ENCODE results near the gene GDA. TPM values are rescaled to one million over a fixed set of nuclear protein-coding genes. Genes with fewer than 3 reads are reported as not detected.

The GDA gene
- total and polyA plus RNA-seq, 9 of the 15 experiments (the other 6 are each of a cell fraction or from before 2014, with no cell fraction given): 4.5 to 18.0 (median 12.7) TPM

GRCh38 chr9:72173080-72173479 lies 23.8 kb downstream of the GDA start:
- H3K79me2 ChIP-seq (ENCODE audit: control insufficient read depth, insufficient read depth, low read length): no peaks in the 10 kb centered on the region
- BruUV-seq (replicated peaks): no TSS peak
- intact Hi-C loops (cut with micrococcal nuclease) (no loop called here), in situ Hi-C loops (cut with MboI) (no loop called here)
- no peaks in the 10 kb centered on the region; the same call in 1 of the 2 replicates for H3K9me3 ChIP-seq (replicated peaks; ENCODE audit: control insufficient read depth, insufficient read depth, low read depth, low read length)
- no peaks in the 10 kb centered on the region for H3K4me1 ChIP-seq (replicated peaks in 1 of 2; ENCODE audit: control insufficient read depth in 2 of 2, insufficient read depth in 2 of 2, low read length in 2 of 2)
- no peak for DNase-seq (ENCODE audit: extremely low read depth in 1 of 4, low spot score in 3 of 4)
- no peak overlapping the region for H3K27ac ChIP-seq (ENCODE audit: extremely low read depth, low read depth, low read length)
- no peak for FAIRE-seq
- no peak for ATAC-seq
- POLR2A ChIA-PET: interaction anchor here (0.6 kb wide), 1 partner anchor 282 kb away, joined by 3 read pairs; no protein-coding TSS in a partner anchor
- 86% methylated on average over 2 of the region's 4 CpGs for WGBS (ENCODE audit: insufficient coverage, low coverage, missing lambda C conversion rate)
- no peak overlapping the region for H2AFZ ChIP-seq (ENCODE audit: low read depth, low read length)
- H4K20me1 ChIP-seq (replicated peaks; ENCODE audit: control insufficient read depth, insufficient read depth, low read length): no peaks in the 10 kb centered on the region
- no peak overlapping the region for H3K9ac ChIP-seq (ENCODE audit: insufficient read depth in 1 of 2, low read depth in 2 of 2, low read length in 2 of 2)
- H3K9me1 ChIP-seq (ENCODE audit: control insufficient read depth, insufficient read depth, low read length): no peaks in the 10 kb centered on the region
- TF ChIP-seq TSC22D4 (tag; IDR thresholded peaks at IDR 0.05) (no peak), CBFA2T3 (IDR thresholded peaks at IDR 0.05) (no peak), ZNF444 (CRISPR knock-in tag; IDR thresholded peaks at IDR 0.05) (no peak), ETS1 (conservative IDR thresholded peaks at IDR 0.05; ENCODE audit: control insufficient read depth, low read depth, low read length) (no peak), ZFP30 (CRISPR knock-in tag; IDR thresholded peaks at IDR 0.05; ENCODE audit: borderline replicate concordance) (no peak), ZNF212 (CRISPR knock-in tag; IDR thresholded peaks at IDR 0.05) (no peak), RBM39 (optimal IDR thresholded peaks at IDR 0.05; ENCODE audit: low read depth, low read length) (no peak), ZNF347 (CRISPR knock-in tag; IDR thresholded peaks at IDR 0.05; ENCODE audit: low read depth) (no peak), RBM22 (IDR thresholded peaks at IDR 0.05; ENCODE audit: low read depth, low read length, poor library complexity, severe bottlenecking) (no peak), TBP (optimal IDR thresholded peaks at IDR 0.05; ENCODE audit: low read depth, low read length) (no peak), ZKSCAN3 (CRISPR knock-in tag; IDR thresholded peaks at IDR 0.05) (no peak), GATAD2B (IDR thresholded peaks at IDR 0.05; ENCODE audit: borderline replicate concordance) (no peak), ETV1 (tag; conservative IDR thresholded peaks at IDR 0.05; ENCODE audit: low read depth) (no peak), SPI1 (IDR thresholded peaks at IDR 0.05; ENCODE audit: borderline replicate concordance, low read depth, low read length) (no peak), ID3 (CRISPR knock-in tag; IDR thresholded peaks at IDR 0.05) (no peak), ID3 (tag; IDR thresholded peaks at IDR 0.05) (no peak), SMARCC2 (IDR thresholded peaks at IDR 0.05; ENCODE audit: low read depth) (no peak), ZNF384 (IDR thresholded peaks at IDR 0.05; ENCODE audit: low read depth, low read length) (no peak), HMG20B (CRISPR knock-in tag; IDR thresholded peaks at IDR 0.05) (no peak)
- H3K27me3 ChIP-seq (ENCODE audit: control insufficient read depth in 2 of 2, insufficient read depth in 2 of 2, low read length in 2 of 2): no peaks in the 10 kb centered on the region
- no peak overlapping the region for H3K4me2 ChIP-seq (ENCODE audit: insufficient read depth, low read length)
- H3K36me3 ChIP-seq (ENCODE audit: control insufficient read depth, insufficient read depth, low read length): 0 out of 3 replicates have a peak, but pooled peaks cover 2% of the 10 kb centered on the region
- no peak overlapping the region for H3K4me3 ChIP-seq
- CTCF ChIA-PET (ENCODE audit: low intra/inter-chr PET ratio): no interaction called here
